ENCODE measurements around the gene CD200R1. TPM values are rescaled to one million over a fixed set of nuclear protein-coding genes. Genes with fewer than 3 reads are reported as not detected.

Gene CD200R1
- total and polyA plus RNA-seq, 2 of the 8 experiments (the other 6 are each of a cell fraction or from before 2014, with no cell fraction given): 0.02 TPM; not detected in 1

DNA sequence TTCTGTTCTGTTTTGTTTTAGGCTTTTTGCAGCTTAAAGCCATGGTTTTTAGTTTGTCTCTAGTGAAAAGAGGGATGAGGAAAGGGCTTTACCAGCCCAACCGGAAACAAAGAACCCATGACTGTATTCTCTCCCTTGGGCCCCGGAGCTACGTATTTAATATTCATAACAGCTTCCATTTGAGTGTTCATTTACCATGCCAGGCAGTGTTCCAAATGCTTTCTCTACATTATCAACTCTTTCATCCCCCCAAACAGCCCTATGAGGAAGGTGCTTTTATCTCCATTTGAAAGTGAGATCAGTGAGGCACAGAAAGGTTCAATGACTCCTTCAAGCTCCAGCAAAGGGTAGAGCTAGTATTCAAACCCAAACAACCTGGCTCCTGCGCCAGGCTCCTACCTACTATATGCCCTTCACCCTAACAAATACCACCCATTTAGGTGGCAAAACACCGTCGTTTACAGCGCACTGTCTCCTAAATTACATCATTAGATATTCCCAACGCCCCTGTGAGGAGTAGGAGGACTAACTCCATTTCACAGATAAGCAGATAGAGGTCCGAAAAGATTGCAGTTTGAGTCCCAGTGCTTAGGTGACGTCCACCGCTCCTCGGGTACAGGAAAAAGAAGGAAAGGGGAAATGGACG lies 43.8 kb upstream of the CD200R1 start:
- POLR2A ChIA-PET (ENCODE audit: partially characterized antibody): interaction anchor here (0.7 to 2.8 kb wide), 8 partner anchors 9 to 457 kb away, joined by 3 to 25 read pairs (median 4); partner anchors contain the start of genes CD200R1 and GTPBP8
- FAIRE-seq: no peak

More for the DNA sequence above, 43.8 kb upstream of the CD200R1 start:
- H2BK120ac ChIP-seq (replicated peaks; ENCODE audit: low read depth, low read length): no peak overlapping the region
- peak overlapping the region; percentile 11 for H4K91ac ChIP-seq (replicated peaks; ENCODE audit: insufficient read length, low read length)
- H3K14ac ChIP-seq (ENCODE audit: insufficient read length): no peak overlapping the region
- 13% methylated on average over 13 of the region's 13 CpGs; no CpG with 5 or more reads in 1 of the 2 experiments for WGBS, 2 experiments (ENCODE audit: extremely low coverage in 1 of 2, insufficient coverage in 1 of 2, insufficient read length in 1 of 2, insufficient replicate concordance in 2 of 2, low coverage in 1 of 2, low lambda C conversion rate in 2 of 2, missing lambda C conversion rate in 1 of 2)
- no peak overlapping the region for H2BK15ac ChIP-seq (ENCODE audit: low read length)
- H2BK20ac ChIP-seq (ENCODE audit: low read length): no peak overlapping the region
- H3K9ac ChIP-seq (replicated peaks in 1 of 4; ENCODE audit: extremely low read depth in 1 of 4, low read depth in 3 of 4, low read length in 3 of 4): peak overlapping the region; percentile 68 to 91 (median 84)
- H3K4me2 ChIP-seq (ENCODE audit: insufficient read depth in 1 of 2, low read depth in 2 of 2, low read length in 2 of 2): peak overlapping the region; percentile 87 to 96
- peaks cover 16 to 52% of the 10 kb centered on the region in 2 experiments for H3K79me2 ChIP-seq (ENCODE audit: control insufficient read depth in 1 of 2, insufficient read depth in 2 of 2, low read length in 2 of 2)
- peaks cover 8% of the 10 kb centered on the region; the same call in 1 of the 2 replicates for H3K23me2 ChIP-seq (ENCODE audit: low read depth, low read length)
- peak overlapping the region; percentile 92 for H2AFZ ChIP-seq (ENCODE audit: low read length)
- 0 out of 2 replicates have a peak overlapping the region, but pooled peaks have one; percentile 10 for H2AK5ac ChIP-seq (ENCODE audit: low read depth, low read length)
- peak overlapping the region; percentile 79 for H2BK5ac ChIP-seq (ENCODE audit: low read depth, low read length)
- H3K4ac ChIP-seq (replicated peaks; ENCODE audit: insufficient read length, low read depth, low read length): peak overlapping the region; percentile 10
- H3K23ac ChIP-seq (ENCODE audit: insufficient read length): no peak overlapping the region
- H4K20me1 ChIP-seq (replicated peaks in 1 of 2; ENCODE audit: control insufficient read depth in 1 of 2, insufficient read depth in 2 of 2, low read length in 2 of 2): peaks cover 0 to 2% of the 10 kb centered on the region in 2 experiments
- H3K4me3 ChIP-seq (ENCODE audit: extremely low read depth in 1 of 4, insufficient read depth in 2 of 4, low read depth in 3 of 4, low read length in 4 of 4): peak overlapping the region; percentile 84 to 96 (median 88)
- H3K79me1 ChIP-seq (ENCODE audit: low read depth, low read length): no peaks in the 10 kb centered on the region
- peak overlapping the region; percentile 16 for H3K56ac ChIP-seq (replicated peaks; ENCODE audit: insufficient read length, low read depth, low read length)
- peak overlapping the region; percentile 22; the same call in 1 of the 2 replicates for H4K8ac ChIP-seq (ENCODE audit: extremely low read depth, insufficient read depth, low read length)
- peak overlapping the region; percentile 21; the same call in 1 of the 2 replicates for H2BK12ac ChIP-seq (ENCODE audit: low read depth, low read length)
- peak overlapping the region; percentile 62 for H3K18ac ChIP-seq (ENCODE audit: extremely low read depth, low read length)
- no peak for TF ChIP-seq BRCA1 (IDR thresholded peaks at IDR 0.05; ENCODE audit: low read depth, low read length)
- CTCF ChIA-PET (ENCODE audit: partially characterized antibody): interaction anchor here (0.8 to 1.4 kb wide), 6 partner anchors 16 to 376 kb away, joined by 3 to 7 read pairs (median 4); partner anchors contain the start of gene CD200R1
- H3K9me3 ChIP-seq (ENCODE audit: insufficient read depth in 2 of 2, low read depth in 1 of 2, low read length in 1 of 2): no peaks in the 10 kb centered on the region
- H3K4me1 ChIP-seq (replicated peaks in 1 of 4; ENCODE audit: control insufficient read depth in 3 of 4, insufficient read depth in 4 of 4, low read length in 3 of 4): peaks cover 0 to 2% (median 0%) of the 10 kb centered on the region in 4 experiments; a peak in 2 of 7 replicates
- no peak for DNase-seq (ENCODE audit: low read depth in 1 of 2, low spot score in 2 of 2)
- H4K5ac ChIP-seq (ENCODE audit: insufficient read length, low read depth, low read length): peak overlapping the region; percentile 41
- peaks cover 7 to 27% (median 20%) of the 10 kb centered on the region in 4 experiments; a peak in 7 of 8 replicates for H3K36me3 ChIP-seq (ENCODE audit: control insufficient read depth in 2 of 4, insufficient read depth in 4 of 4, low read length in 3 of 4)
- H3K27ac ChIP-seq (ENCODE audit: low read depth, low read length): peak overlapping the region; percentile 91
- H3K27me3 ChIP-seq (replicated peaks in 1 of 4; ENCODE audit: control insufficient read depth in 3 of 4, extremely low read depth in 1 of 4, insufficient read depth in 3 of 4, low read length in 3 of 4): no peaks in the 10 kb centered on the region; a peak in 1 of 7 replicates
